Activated CD4-positive, alpha-beta memory T cell treated with anti-CD3 and anti-CD28 coated beads for 36 hours (primary cell): Measurements from ENCODE around the gene LCMT2. TPM values are rescaled to one million over a fixed set of nuclear protein-coding genes. Genes with fewer than 3 reads are reported as not detected.

Experiments used
- CTCF ChIA-PET: fragments of 350-600 bp; sonication (Branson Sonifier 250); formaldehyde crosslinking; loops from one replicate; lab custom pipeline; 2021; ENCODE audit warnings: antibody characterized with exemption, inconsistent platforms; lab: Charles Lee
- POLR2A ChIA-PET: fragments of 350-600 bp; sonication (Branson Sonifier 250); formaldehyde crosslinking; loops from one replicate; lab custom pipeline; 2021; ENCODE audit warnings: antibody characterized with exemption; lab: Charles Lee
- DNase-seq: peaks from one replicate; pipeline ENCODE4 v3.0.0-alpha.2; 2020
- H3K27ac Mint-ChIP-seq: one replicate; pipeline ENCODE4 v1.8.0; 2021; ENCODE audit warnings: mixed read lengths
- H3K27me3 Mint-ChIP-seq: one replicate; pipeline ENCODE4 v1.8.0; 2021; ENCODE audit warnings: mixed read lengths
- H3K36me3 Mint-ChIP-seq: one replicate; pipeline ENCODE4 v1.8.0; 2021; ENCODE audit warnings: mixed read lengths
- H3K4me1 Mint-ChIP-seq: one replicate; pipeline ENCODE4 v1.8.0; 2021; ENCODE audit warnings: low read depth, mixed read lengths
- H3K4me3 Mint-ChIP-seq: one replicate; pipeline ENCODE4 v1.8.0; 2021; ENCODE audit warnings: mild to moderate bottlenecking, mixed read lengths
- H3K9me3 Mint-ChIP-seq: one replicate; pipeline ENCODE4 v1.8.0; 2021; ENCODE audit warnings: mixed read lengths
- intact Hi-C: fragments of 100-400 bp; cut with micrococcal nuclease; formaldehyde crosslinking; loops from one replicate; pipeline ENCODE4 v1.15.1; 2023
- total RNA-seq, 2 experiments: library from RNA; stranded (reverse); gene quantifications; one replicate each; pipeline ENCODE4 v1.2.3, GENCODE V29; 2021

The LCMT2 gene
- total RNA-seq, 2 experiments from 2014 or later: 7.7 to 9.1 TPM

DNA sequence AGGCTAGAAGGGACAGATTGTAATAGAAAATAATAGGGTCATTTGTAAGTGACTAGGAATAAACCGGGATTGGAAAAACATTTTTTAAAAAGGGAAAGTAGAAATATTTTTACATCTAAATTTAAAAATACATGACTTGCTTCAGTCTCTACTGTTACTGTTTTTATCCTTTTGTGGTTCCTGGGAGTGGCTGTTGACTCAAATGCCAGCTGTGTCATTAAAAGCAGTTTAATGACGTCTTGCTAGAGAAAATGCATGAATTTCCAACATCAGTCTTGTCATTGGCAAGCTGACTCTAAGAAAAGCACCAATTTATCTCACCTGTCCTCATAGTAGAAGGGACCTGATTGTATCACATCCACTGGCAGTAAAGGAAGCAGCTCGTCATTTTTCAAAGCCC is 16.7 kb upstream of the LCMT2 start:
- intact Hi-C loops: no loop called here
- Mint-ChIP-seq H3K4me3 (no peak overlapping the region), H3K36me3 (peaks cover 19% of the 10 kb centered on the region), H3K27me3 (no peaks in the 10 kb centered on the region), H3K4me1 (no peaks in the 10 kb centered on the region), H3K27ac (no peak overlapping the region), H3K9me3 (no peaks in the 10 kb centered on the region)
- no peak for DNase-seq
- ChIA-PET CTCF (interaction anchor here (0.8 to 1.3 kb wide), 2 partner anchors 9 to 23 kb away, joined by 4 to 5 read pairs; partner anchors contain the start of gene ZSCAN29), POLR2A (no interaction called here)

DNA sequence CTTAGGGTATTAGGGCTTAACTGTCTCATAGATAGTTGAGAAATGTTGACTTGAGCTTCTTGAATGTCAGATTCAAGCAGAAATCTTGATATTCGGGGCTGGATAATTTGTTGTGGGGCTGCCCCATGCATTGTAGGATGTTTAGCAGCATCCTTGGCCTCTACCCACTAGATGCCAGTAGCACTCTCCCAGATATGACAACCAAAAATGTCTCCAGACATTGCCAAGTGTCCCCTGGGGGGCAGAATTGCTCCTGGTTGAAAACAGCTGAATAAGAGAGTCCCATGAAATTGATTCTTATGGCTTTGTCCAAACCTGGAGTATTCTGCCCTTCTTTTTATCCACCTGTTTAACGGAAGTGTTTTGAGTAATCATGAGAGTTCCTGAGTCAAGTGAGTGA is 15.9 kb upstream of the LCMT2 start:
- Mint-ChIP-seq H3K27me3 (no peaks in the 10 kb centered on the region), H3K9me3 (no peaks in the 10 kb centered on the region), H3K4me3 (no peak overlapping the region), H3K4me1 (no peaks in the 10 kb centered on the region), H3K36me3 (peaks cover 19% of the 10 kb centered on the region), H3K27ac (no peak overlapping the region)
- POLR2A ChIA-PET: no interaction called here
- CTCF ChIA-PET: no interaction called here
- intact Hi-C loops: no loop called here
- peak; percentile 19 for DNase-seq

DNA sequence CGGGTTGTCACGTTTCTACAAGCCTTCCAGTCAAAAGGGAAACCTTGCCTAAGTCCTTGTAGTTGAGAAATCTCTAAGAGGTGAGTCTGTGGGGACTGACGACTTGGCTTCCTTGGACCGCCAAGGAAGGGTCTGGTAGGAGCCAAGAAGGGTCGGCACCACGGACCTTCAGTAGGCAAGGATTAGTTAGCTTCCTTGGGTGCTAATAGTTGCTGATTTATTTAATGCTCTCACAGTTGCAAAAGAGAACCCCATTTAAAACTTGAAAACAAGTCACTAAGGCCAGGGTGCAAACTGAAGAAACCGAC is 361 bp upstream of the LCMT2 start:
- no peak for DNase-seq
- H3K36me3 Mint-ChIP-seq: peaks cover 27% of the 10 kb centered on the region
- no peaks in the 10 kb centered on the region for H3K9me3 Mint-ChIP-seq
- H3K4me1 Mint-ChIP-seq: peaks cover 38% of the 10 kb centered on the region
- H3K27me3 Mint-ChIP-seq: no peaks in the 10 kb centered on the region
- H3K27ac Mint-ChIP-seq: peak overlapping the region; percentile 99
- POLR2A ChIA-PET: no interaction called here
- intact Hi-C loops: loop anchor here (1.0 to 5.0 kb wide), 3 partner anchors 41 to 417 kb away; partner anchors contain the start of genes CCNDBP1, PDIA3, TUBGCP4 and ZSCAN29
- H3K4me3 Mint-ChIP-seq: peak overlapping the region; percentile 92
- CTCF ChIA-PET: no interaction called here

DNA sequence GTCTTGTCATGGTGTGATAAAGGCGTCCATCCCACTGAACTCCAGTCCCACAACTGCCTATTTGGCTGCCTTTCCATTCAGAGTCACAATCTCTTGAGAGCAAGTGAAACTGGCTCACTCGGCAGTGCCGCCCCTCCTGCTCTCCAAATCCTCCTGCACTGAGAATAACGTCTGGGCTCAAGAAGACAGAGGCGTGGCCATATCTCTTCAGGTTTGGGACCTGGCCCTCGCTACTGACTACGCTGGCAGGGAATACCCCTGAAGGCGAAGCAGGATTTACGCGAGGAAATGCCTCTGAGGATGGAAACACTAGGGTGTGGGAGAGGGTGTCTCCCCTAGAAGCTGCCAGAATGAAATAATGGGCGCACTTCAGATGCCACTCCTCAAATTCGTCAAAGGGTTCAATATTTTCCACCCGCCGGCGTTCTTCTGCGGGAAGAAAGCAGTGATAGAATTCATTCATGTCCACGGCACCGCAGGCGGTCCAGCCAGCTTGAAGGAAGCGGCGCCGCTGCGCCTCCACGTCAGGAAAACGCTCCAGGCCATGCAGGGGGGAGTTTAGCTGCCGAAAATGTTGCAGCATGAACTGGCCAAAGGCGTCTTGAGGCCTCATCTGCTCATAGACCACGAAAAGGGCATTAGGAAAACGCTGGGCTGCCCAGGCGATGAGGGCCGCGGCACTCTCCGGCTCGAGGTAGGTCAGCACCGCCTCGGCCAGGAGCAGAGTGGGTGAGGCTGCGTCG is 985 bp downstream of the LCMT2 start:
- Mint-ChIP-seq H3K4me3 (peak overlapping the region; percentile 92), H3K27me3 (no peaks in the 10 kb centered on the region), H3K36me3 (peaks cover 22% of the 10 kb centered on the region), H3K4me1 (peaks cover 41% of the 10 kb centered on the region), H3K9me3 (no peaks in the 10 kb centered on the region), H3K27ac (peak overlapping the region; percentile 99)
- intact Hi-C loops: loop anchor here (5.0 kb wide), 1 partner anchor 222 kb away; the partner anchor contains the start of gene UBR1
- DNase-seq: peak; percentile 19
- POLR2A ChIA-PET: interaction anchor here (0.7 to 1.3 kb wide), 3 partner anchors 21 to 177 kb away, joined by 3 to 6 read pairs (median 4); partner anchors contain the start of genes TUBGCP4 and ZSCAN29
- CTCF ChIA-PET: interaction anchor here (0.5 kb wide), 1 partner anchor 32 kb away, joined by 3 read pairs; no protein-coding TSS in a partner anchor

- Mint-ChIP-seq H3K9me3 (no peaks in the 10 kb centered on the region), H3K27me3 (no peaks in the 10 kb centered on the region), H3K4me3 (no peak overlapping the region), H3K36me3 (peaks cover 17% of the 10 kb centered on the region), H3K4me1 (peaks cover 25% of the 10 kb centered on the region), H3K27ac (no peak overlapping the region)
- intact Hi-C loops: loop anchor here (5.0 kb wide), 1 partner anchor 218 kb away; the partner anchor contains the start of gene UBR1
- DNase-seq: no peak
- POLR2A ChIA-PET: interaction anchor here (0.8 kb wide), 1 partner anchor 11 kb away, joined by 3 read pairs; no protein-coding TSS in a partner anchor
- CTCF ChIA-PET: interaction anchor here (1.9 kb wide), 1 partner anchor 39 kb away, joined by 9 read pairs; no protein-coding TSS in a partner anchor
Measured at GRCh38 chr15:43325039-43325684, 5.2 kb downstream of the LCMT2 start.

DNA sequence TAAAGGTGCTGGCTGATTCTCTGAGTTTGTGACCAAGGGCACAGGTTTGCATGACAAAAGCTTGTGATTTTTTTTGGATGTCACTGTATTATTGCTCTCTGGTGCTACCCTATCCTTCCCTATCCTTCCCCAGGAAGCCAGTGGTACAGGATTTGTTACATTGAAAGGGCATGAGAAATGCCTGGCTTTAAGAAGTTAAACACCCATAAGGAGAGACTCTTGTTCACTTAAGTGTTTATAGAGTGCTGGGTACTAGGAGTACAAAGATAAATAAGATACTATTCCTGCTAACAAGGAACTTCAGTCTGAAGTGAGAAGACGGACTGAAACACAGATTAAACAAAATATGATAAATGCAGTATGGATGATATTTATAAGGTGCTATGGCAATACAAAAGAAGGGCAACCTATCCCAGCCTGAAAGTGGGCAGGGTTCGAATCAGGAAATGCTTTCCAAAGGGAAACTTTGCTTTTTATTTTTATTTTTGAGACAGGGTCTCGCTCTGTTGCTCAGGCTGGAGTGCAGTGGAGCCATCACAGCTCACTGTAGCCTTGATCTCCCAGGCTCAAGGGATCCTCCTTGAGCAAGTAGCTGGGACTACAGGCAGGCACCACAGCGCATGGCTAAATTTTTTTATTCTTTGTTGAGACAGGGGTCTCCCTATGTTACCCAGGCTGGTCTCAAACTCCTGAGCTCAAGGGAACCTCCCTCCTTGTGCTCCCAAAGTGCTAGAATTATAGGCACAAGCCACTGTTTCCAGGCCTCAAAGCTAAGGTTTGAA is 11.2 kb downstream of the LCMT2 start:
- CTCF ChIA-PET: interaction anchor here (0.8 kb wide), 1 partner anchor 53 kb away, joined by 3 read pairs; no protein-coding TSS in a partner anchor

GRCh38 chr15:43317566-43318184 is 12.7 kb downstream of the LCMT2 start:
- Mint-ChIP-seq H3K4me1 (no peaks in the 10 kb centered on the region), H3K36me3 (no peaks in the 10 kb centered on the region), H3K27me3 (peaks cover 25% of the 10 kb centered on the region), H3K9me3 (no peaks in the 10 kb centered on the region), H3K4me3 (no peak overlapping the region), H3K27ac (no peak overlapping the region)
- CTCF ChIA-PET: interaction anchor here (0.6 kb wide), 1 partner anchor 32 kb away, joined by 3 read pairs; no protein-coding TSS in a partner anchor
- POLR2A ChIA-PET: no interaction called here
- intact Hi-C loops: no loop called here
- DNase-seq: no peak

More for the DNA sequence above, 11.2 kb downstream of the LCMT2 start:
- Mint-ChIP-seq H3K36me3 (no peaks in the 10 kb centered on the region), H3K4me3 (no peak overlapping the region), H3K27me3 (peaks cover 21% of the 10 kb centered on the region), H3K4me1 (no peaks in the 10 kb centered on the region), H3K9me3 (no peaks in the 10 kb centered on the region), H3K27ac (no peak overlapping the region)
- intact Hi-C loops: no loop called here
- no peak for DNase-seq
- POLR2A ChIA-PET: no interaction called here

DNA sequence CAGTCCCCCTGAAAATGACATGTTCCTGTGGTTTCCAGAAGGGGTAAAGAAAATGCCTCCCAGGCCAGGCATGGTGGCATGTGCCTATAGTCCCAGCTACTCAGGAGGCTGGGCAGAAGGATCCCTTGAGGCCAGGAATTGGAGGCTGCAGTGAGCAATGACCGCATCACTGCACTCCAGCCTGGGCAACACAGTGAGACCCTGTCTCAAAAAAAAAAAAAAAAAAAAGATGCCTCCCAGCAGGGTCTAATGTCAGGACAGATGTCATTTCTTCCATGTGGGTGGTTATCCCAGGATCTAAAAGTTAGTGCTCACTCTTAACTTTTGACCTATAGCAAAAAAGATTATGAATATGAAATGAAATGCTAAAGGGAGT is 13.4 kb downstream of the LCMT2 start:
- intact Hi-C loops: no loop called here
- H3K36me3 Mint-ChIP-seq: no peaks in the 10 kb centered on the region
- H3K4me1 Mint-ChIP-seq: no peaks in the 10 kb centered on the region
- ChIA-PET CTCF (interaction anchor here (0.6 kb wide), 1 partner anchor 31 kb away, joined by 3 read pairs; no protein-coding TSS in a partner anchor), POLR2A (no interaction called here)
- no peak for DNase-seq
- H3K27me3 Mint-ChIP-seq: peaks cover 27% of the 10 kb centered on the region
- H3K9me3 Mint-ChIP-seq: no peaks in the 10 kb centered on the region
- no peak overlapping the region for H3K4me3 Mint-ChIP-seq
- no peak overlapping the region for H3K27ac Mint-ChIP-seq

DNA sequence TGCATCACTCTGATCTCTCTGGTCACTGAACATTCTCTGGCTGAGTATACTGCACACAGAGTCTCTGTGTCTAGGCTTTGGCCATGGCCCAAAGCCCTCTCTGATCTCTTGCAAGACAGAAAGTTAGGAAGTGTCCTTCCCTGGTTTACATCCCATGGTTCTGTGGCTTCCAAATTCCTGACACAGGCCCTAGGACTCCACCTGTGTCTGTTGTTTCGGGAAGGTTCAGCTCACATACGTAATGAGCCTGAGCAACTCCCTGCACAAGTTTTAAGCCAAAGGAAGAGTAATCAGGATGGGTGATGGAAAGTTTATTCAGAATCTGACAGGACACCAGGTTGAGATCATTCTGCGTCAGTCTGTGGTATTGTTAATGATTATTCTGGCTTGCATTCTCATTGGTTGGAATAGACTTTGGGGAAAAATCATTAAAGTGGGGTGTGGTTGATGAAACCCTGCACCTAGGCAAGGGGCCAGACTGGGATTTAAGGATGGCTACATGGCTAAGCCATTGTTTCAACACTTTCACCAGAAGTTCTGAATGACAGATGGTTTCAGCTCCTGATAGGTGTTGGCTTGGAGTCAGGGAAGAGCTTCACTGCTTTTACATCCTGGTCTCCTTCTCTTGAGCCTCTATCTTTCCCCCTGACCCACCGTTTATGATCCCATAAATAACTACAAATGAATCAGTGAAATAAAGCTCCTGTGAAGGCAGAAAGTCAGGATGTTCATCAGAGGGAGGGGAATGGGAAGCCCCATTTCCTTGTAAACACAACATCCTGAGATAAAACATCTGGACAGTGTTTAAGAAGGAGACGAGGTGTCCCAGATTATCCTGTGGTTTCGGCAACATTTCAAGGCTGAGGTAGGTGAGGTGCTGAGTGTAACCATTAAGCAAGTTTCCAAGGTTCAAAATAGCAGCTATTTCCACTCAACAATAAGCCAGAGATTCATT is 14.1 kb downstream of the LCMT2 start:
- H3K36me3 Mint-ChIP-seq: no peaks in the 10 kb centered on the region
- H3K27ac Mint-ChIP-seq: no peak overlapping the region
- no peak for DNase-seq
- H3K9me3 Mint-ChIP-seq: no peaks in the 10 kb centered on the region
- H3K4me3 Mint-ChIP-seq: no peak overlapping the region
- POLR2A ChIA-PET: no interaction called here
- H3K27me3 Mint-ChIP-seq: peaks cover 27% of the 10 kb centered on the region
- intact Hi-C loops: no loop called here
- H3K4me1 Mint-ChIP-seq: no peaks in the 10 kb centered on the region
- CTCF ChIA-PET: no interaction called here

DNA sequence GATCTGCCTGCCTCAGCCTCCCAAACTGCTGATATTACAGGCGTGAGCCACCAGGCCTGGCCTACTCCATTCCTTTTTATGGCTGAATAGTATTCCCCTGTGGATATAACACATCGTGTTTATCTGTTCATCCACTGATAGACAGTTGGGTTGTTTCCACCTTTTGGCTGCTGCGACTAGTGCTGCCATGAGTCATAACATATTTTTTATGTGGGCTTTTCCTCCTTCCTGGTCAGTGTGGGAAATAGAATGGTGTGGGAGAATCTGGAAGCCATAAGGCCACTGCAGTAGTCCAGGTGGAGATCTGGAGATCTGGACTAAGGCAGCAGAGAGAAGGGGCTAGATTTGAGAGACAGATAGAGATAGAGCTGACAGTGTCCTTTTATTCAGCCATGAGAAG is 16.2 kb downstream of the LCMT2 start:
- peaks cover 36% of the 10 kb centered on the region for H3K27me3 Mint-ChIP-seq
- H3K4me3 Mint-ChIP-seq: no peak overlapping the region
- intact Hi-C loops: no loop called here
- ChIA-PET POLR2A (interaction anchor here (0.6 kb wide), 1 partner anchor 11 kb away, joined by 3 read pairs; no protein-coding TSS in a partner anchor), CTCF (no interaction called here)
- DNase-seq: no peak
- H3K4me1 Mint-ChIP-seq: no peaks in the 10 kb centered on the region
- H3K27ac Mint-ChIP-seq: no peak overlapping the region
- H3K36me3 Mint-ChIP-seq: no peaks in the 10 kb centered on the region
- H3K9me3 Mint-ChIP-seq: no peaks in the 10 kb centered on the region
